ENCODE data around the gene EFCAB8.
"Not testable (repeated sequence)": the region's sequence is repeated elsewhere in the genome, so short reads cannot be mapped to it uniquely, and the experiment has no call there.

EFCAB8 gene

DNA sequence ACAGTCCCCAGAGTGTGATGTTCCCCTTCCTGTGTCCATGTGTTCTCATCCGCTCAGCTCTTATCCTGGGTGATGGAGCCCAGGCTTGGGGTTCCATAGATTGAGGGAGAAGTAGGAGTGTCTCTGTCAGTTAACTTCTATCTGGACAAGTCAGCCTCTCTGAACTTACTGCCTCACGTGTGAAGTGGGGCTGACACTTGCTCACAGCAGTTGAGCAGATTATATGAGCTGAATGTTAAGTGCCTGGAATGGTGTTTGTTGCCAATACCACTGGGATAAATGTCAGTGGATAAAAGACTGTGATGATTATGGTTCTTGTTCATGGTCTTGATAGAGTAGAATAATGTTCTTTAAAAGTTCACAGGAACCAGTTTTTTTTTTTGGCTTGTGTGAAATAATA lies 17.1 kb upstream of the EFCAB8 start:
- DNase-seq: no peak

DNA sequence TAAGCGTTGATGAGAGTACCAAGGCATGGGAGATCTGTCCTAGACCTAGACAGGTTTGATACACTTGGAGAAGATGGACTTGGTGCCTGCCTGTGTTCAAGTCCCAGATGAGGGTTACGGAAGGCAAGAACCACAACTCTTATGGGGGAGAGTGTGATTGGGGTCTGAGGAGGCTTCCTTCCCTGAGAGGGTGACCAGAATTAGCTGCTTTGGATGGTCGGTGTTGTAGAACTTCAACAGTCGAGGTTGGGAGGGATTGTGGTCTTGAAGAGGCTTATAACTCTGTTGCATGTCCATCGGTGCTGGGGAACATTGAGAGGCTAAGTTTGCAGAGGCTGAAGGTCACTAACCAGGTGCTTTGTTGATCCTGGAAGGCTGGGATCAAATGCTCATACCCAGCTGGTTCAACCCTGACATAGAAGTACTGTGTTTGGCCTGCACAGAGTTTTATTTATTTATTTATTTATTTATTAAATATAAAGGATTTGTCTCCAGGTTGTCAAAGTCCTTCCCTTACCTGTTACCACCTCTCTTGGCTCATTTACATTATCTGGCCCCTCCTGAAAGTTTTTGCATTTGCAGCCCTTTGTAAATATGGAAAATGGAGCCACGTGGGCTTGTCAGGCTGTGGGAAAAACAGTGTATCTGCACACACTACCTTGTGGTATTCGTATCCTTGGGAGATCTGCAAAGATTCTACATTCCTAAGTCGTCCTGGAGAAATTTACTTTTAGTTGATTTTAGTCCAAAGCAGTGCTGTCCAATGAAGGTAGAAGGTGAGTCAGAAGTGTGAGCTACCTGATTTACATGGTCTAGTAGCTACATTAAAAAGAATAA lies 15.8 kb upstream of the EFCAB8 start:
- DNase-seq: no peak

DNA sequence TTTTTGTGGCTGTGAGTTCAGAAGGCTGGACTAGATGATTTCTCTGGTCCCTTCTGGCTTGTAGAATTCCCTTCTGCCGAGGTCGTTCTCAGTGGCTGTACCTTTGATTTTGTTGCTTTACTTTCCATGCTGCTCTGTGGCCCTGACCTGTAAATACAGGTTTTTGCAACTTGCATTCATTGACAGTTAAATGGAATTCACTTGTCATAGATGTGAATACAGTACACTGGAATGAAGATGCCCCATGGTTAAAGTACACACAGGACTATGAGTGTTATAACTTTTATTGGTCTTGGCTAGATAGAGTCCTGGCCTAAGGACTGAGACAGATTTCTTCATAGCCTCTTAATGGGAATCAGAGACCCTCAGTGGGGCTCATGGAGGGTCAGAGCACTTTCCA lies 12.9 kb upstream of the EFCAB8 start:
- no peak for DNase-seq

DNA sequence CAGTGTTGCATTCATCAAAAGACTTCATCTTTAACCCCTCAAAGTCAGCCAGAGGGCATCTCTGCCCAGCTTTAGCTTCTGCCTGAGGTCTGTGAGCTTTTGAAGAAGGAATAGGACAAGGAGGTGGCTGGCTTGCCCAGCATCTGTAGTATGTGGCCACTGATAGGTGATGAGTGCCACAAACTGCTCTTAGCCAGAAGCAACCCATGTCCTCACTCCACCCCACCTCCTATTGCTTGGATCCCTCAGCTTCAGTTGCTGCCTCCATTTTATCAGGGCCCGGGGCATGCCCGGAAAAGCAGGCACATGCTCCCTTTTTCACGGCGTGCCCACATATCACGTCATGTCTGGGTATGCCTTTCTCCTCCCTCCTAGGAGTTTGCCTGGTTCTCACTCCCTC lies 11.9 kb upstream of the EFCAB8 start:
- DNase-seq: no peak

DNA sequence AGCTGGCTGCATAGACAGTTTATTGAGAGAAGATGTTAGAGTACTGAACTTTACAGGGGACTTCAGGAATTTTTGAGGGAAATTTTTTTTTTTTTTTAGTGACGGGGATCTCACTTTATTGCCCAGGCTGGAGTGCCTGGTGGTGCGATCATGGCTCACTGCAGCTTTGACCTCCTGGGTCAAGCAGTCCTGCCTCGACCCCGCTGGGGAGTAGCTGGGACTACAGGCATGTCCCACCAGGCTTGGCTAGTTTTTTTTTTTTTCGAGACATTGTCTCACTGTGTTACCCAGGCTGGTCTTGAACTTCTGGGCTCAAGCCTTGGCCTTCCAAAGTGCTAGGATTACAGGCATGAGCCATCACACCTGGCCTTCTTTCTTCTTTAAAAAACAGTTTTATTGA lies 10.8 kb upstream of the EFCAB8 start:
- no peak for DNase-seq

DNA sequence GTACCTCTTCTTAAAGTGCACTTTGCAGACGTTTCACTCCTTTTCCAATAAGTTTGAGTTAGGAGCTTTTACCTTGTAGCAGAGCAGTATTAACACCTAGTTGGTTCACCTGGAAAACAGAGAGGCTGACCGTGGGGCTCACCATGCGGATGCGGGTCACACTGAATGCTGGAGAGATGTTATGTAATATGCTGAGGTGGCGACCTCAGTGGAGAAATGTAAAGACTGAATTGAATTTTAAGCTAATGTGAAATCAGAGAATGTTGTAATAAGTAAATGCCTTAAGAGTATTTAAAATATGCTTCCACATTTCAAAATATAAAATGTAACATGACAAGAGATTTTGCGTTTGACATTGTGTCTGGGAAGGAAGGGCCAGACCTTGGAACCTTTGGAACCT lies 9.9 kb upstream of the EFCAB8 start:
- DNase-seq: no peak

DNA sequence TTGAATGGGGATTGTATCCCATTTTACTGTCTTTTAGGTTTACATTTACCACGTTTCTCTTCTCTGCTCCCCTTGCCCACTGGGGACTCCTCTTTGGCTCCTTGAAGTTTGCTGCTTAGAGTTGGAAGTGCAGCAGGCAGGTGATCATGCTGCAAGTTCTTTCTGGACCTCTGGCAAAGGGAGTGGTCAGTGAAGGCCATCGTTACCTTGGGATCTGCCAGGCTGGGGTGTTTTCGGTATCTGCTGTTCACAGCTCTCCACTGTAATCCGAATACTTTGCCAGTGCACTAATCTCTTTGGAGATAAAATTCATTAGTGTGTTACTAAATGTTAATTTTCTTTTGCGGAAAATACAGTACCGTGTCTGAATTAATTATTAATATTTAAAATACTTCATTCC lies 9.1 kb upstream of the EFCAB8 start:
- DNase-seq: no peak

DNA sequence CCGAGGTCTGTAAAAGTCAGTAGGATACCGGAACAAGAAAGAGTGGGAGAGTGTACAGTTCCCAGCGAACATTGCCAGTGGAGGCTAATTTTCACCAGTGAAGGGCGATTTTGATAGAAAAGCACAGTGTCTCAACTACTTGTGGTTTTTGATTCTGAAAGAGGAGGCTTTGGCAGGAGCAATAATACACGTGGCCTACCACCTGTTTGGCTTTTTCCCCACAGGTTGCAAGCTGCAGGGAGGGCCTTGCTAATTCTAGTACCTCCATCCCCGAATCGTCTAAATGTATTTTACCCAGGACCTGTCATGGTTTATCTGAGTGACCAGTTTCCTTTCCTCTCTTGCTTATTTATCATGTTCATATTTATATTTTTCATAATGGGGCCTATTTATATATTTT lies 3.3 kb upstream of the EFCAB8 start:
- no peak for DNase-seq

DNA sequence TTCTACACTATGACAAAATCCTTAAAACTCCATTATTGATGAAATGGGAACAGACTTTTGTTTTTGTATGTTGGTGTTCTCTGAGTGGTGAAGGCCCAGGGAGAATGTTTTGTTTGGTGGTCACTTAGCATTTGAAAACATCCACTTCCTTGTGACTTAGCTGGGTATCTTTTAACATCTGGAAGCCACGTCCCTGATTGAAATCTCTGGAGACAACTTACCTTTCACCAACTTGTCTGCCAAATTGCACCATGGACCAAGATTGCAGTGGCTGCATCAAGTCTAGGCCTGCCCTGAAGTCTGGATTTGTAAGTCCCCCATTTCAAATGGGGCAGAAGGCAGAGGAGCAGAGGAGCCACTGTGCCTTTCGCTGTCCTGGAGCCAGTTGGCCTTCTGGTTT lies 534 bp upstream of the EFCAB8 start:
- no peak for DNase-seq

DNA sequence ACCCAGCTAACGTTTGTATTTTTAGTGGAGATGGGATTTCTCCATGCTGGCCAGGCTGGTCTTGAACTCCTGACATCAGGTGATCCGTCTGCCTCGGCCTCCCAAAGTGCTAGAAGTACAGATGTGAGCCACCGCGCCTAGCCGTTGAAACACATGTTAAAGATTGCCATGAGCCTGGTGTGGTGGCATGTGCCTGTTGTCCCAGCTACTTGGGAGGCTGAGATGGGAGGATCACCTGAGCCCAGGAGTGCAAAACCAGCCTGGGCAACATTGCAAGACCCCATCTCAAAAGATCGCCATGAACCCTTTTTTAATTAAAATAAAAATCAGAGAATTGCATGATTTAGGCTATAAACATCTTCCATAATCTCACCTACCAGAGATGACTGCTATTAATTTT lies 2.7 kb downstream of the EFCAB8 start:
- DNase-seq: no peak

DNA sequence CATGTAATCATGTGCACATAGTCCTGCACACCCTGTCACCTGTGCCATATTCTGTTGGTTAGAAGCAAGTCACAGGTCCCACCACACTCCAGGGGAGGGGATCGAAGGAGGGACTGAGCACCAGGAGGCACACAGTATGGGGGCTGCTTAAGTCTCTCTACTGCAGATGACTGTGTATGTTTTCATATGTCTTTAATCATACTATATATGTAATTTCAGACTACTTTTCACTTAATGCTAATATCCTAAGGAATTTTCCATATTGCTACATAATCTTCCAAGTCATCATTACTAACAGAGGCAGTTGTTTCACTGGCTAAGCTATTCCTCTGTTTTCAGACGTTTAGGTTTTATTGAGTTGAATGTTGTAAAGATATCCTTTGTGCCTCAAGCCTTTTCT lies 10.8 kb downstream of the EFCAB8 start:
- no peak for DNase-seq

DNA sequence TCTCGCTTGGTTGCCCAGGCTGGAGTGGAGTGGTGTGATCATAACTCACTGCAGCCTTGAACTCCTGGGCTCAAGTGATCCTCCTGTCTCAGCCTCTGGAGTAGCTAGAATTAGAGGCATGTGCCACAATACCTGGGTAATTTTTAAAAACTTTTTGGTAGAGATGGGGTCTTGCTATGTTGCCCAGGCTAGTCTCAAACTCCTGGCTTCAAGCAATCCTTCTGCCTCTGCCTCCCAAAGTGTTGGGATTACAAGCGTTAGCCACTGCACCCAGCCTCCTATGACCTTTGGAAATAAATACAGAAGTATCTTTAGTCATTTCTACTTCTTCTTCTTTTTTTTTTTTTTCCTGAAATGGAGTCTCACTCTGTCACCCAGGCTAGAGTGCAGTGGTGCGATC lies 11.8 kb downstream of the EFCAB8 start:
- not testable (repeated sequence) for DNase-seq

DNA sequence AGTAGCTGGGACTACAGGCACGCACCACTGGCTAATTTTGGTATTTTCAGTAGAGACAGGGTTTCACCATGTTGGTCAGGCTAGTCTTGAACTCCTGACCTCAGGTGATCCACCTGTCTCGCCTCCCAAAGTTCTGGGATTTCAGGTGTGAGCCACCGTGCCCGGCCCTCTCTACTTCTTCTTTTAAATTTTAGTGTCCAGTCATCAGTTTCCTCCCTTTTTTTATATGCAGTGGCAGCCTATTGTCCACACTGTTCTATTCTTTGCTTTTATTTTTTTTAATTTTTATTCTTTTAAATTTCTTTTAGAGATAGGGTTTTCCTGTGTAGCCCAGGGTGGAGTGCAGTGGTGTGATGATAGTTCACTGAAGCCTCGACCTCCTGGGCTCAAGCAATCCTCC lies 12.3 kb downstream of the EFCAB8 start:
- no peak for DNase-seq

DNA sequence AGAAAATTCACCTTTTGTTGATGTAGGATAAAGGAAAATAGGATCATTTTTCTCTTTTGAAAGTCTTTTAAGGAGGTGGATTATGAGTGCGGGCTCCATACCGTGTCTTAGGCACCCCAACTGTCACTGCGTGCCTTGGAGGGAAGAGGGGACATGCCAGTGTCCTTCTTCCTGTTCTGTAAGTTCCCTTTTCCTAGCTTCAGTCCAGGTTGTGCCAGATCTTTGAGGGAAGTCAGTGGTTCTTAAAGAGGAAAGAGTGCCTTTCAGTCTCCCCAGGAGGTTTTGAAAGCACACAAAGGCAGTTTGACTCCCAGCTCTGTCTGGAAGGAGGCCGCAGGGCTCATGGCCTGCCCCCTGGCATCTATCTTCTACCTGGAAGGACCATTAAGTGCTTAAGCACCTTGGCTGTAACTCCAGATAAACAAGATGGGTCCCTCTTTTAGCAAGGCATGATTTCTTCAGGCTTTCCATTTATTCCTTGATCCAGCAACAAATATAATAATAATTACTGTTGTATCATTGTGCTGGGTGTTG lies 13.0 kb downstream of the EFCAB8 start:
- DNase-seq: no peak

DNA sequence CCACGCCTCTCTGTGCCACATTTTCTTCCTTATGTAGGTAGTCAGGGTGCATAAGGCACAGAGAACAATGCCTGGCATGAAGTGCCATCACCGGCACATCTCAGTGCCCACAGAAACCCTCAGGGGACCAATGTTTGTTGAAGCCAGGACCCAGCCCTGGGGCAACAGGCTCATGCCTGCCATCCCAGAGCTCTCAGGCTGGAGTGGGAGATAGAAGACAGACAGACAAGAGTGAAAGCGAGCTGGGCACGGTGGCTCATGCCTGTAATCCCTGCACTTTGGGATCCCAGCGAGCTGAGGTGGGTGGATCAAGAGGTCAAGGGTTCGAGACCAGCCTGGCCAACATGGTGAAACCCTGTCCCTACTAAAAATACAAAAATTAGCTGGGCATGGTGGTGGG lies 13.5 kb downstream of the EFCAB8 start:
- no peak for DNase-seq

DNA sequence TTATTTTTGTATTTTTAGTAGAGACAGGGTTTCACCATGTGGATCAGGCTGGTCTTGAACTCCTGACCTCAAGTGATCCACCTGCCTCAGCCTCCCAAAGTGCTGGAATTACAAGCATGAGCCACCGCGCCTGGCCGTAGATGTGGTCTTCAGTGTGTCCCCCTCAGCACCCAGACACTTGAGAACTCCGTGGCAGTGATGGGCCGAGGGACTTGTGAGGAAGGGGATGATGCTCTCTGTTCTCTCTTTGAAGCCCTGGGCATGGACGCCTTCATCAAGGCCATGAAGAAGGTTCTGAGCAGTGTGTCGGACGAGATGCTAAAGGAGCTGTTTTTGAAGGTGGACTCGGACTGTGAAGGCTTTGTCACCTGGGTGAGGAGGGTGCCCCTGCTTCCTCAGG lies 16.9 kb downstream of the EFCAB8 start:
- DNase-seq: no peak

DNA sequence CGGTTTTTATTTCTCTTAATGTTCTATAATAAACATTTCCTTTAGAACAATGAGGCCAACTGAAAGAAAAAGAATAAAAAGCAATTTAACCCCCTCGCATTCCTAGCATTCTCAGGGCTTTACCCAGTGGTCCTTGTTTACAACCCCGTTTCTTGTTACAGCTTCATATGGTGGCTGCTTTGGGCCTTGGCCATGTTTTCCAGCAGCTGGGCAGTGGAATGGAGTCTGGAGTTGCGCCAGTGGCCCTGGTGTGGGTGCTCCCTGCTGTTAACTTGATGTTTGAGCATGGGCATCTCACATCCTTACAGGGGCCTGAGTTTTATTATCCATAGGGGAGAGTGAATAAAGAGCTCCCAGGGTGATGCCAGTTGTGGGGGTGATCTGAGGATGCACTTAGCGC lies 18.8 kb downstream of the EFCAB8 start:
- DNase-seq: no peak

DNA sequence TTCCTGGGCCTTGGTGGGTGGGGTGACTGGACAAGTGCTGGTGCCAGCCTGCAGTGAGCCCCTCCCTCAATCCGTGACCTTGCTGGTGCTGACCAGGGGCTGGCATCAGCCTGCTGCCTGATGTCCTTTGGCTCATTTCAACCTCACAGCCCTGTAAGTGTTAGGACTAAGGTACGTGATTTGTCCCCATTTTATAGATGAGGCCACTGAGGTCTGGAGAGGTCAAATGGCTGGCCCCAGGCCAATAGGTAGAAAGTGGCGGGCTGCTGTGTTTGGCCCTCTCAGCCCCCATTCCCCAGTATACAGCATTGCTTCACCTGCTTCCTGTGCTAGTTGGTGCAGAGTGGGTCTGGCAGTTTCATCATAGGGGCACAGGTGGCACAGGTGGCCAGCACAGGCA lies 20.1 kb downstream of the EFCAB8 start:
- no peak for DNase-seq

DNA sequence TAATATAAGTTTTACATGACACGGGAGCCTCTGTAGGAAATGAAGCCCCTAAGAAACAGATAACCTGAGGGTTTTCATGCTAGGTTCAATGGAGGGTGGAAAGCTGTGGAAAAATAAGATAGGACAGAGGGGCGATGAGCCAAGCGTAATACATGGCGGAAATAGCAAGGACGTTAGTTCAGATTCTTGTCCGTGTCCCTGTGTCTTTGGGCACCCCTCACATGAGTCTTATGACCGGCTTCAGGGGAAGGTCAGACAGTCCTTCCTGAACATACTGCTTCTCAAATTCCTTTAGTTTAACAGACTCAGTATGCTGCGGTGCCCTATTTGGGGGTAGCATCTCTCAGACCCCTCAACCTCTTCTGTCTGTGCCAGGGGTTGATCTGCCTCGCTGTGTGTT lies 20.8 kb downstream of the EFCAB8 start:
- no peak for DNase-seq

DNA sequence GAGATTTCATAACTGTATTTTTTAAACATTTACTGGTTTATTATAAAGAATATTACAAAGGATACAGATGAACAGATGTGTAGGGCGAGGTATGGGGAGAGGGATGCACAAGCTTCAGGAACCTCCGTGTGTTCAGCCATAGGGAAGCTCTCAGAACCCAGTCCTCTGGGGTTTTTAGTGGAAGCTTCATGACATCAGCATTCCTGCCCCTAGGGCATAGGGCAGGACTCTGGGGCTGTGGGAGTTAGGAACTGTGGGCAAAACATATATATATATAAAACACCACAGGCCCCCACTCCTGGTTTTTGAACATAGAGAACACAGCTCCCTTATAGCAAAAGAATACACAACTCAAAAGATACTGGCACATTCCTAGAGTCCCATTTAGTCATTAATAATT lies 21.9 kb downstream of the EFCAB8 start:
- no peak for DNase-seq

DNA sequence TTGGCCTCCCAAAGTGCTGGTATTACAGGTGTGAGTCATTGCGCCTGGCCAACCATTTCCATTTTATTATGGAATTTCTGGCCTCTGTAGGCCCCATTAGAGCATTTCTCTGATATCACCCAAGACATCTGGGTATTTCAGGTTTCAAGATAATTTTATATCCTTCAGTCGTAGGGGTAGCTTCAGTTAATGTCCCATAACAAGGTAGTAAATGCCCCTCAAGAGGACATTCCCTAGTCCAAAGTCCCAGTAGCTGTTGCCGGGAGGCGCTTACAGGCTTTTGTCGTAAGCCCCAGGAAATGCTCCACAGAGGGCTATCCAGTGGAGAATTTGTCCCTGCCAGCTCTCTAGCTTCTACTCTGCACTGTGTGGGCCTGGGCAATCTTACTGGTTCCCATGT lies 24.4 kb downstream of the EFCAB8 start:
- DNase-seq: no peak

DNA sequence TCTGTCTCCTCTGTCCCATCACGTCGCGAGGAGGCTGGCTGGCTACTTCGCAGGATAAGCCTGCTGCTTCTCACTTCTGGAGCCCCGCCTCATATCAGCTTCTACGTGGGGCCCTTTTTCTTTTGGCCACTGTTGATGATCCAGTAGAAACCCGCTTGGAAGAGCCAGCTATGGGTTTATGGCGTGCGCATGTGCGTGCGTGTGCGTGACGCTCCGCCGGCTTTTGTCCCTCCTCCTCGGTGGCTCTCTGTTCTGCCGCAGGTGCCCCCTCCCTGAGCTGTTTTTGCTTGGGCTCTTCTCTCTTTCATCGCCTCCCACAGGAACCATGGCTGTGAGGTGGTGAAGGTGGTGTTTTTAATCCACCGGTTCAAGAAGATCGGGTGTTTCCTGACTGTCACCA lies 26.5 kb downstream of the EFCAB8 start:
- DNase-seq: no peak

DNA sequence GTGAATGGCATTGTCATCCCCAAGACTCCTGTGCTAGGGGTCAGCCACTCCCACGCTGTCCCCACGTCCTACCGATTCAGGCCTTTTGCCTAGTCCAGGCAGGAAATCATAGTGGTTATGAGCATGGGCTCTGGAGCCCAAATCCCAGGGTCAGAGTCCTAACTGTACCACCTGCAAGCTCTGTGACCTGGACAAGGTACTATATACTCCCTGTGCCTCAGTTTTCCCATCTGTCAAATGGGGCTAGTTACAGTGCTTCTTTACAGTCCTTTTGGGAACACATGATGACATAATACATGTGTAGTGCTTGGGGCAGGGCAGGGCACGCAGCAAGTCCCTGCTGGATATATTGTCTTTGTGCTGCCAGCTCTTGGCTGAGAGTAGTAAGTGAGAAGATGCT lies 27.2 kb downstream of the EFCAB8 start:
- no peak for DNase-seq

DNA sequence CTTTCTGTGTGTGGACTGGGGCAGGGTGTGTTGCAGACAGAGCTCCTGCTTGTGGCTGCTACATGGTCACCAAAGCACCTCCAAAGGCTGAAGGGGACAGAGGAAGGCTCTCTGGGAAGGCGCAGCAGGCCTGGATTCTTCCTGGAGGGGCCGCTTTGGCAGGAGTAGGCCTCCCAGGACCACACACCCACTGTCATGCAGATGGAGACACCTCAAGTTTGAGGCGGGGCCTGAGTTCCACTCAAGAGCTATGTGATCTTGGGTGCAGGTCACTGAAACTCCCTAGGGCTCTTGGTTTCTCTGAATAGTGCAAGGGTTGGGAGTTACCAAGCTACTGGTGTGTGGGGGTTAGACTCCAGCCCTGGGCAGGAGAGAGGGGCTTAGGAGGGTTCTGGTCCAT lies 27.9 kb downstream of the EFCAB8 start:
- no peak for DNase-seq

DNA sequence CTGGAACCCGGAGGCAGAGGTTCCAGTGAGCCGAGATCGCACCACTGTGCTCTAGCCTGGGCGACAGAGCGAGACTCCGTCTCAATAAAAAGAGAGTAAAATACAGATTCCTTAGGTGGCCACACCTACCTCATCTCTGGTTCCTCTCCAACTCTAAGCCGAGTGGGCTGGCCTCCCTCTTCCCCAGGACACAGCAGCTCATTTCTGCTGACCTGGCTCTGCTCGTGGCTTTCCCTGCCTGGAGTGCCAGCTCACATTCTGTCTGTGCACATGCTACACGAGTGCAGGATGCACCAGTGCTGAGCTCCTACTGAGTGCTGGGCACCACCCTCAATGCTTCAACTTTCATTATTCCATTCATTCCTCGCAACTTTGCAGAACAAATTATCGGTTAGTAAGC lies 28.8 kb downstream of the EFCAB8 start:
- DNase-seq: no peak

Measured in cortex of kidney (tissue), 1 donor.